ENCODE data around the gene ANKFN1. TPM values are rescaled to one million over a fixed set of nuclear protein-coding genes. Genes with fewer than 3 reads are reported as not detected.

Gene ANKFN1
- total and polyA plus RNA-seq, 2 donors from 2014 or later: 0.19 TPM; not detected in 1

DNA sequence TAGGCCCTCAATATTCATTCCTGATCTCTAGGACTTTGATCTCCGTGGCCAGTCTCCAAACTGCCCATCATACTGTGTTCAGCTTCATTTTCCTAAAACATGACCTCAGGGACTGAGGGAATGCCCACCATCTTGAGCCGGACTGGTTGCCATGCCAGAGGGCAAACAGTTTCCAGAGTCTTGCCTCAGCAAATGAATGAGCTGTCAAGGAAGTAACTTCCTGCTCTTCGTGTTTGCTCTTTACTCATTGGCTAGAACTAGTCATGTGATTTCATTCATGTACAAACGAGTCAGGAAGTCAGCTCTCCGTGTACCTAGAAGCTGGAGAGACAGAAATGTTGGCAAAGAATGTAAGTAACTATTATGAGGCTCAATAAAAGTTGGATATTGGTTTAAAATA is 50.2 kb downstream of the ANKFN1 start:
- Histone ChIP-seq H3K4me3 (ENCODE audit: low read length in 3 of 3) (no peak overlapping the region), H3K27ac (ENCODE audit: low read depth in 2 of 2, low read length in 2 of 2) (no peak overlapping the region), H3K27me3 (ENCODE audit: control insufficient read depth, insufficient read depth, low read length) (no peaks in the 10 kb centered on the region), H3K9ac (ENCODE audit: low read length in 3 of 3) (no peak overlapping the region), H3K36me3 (ENCODE audit: control insufficient read depth in 2 of 3, insufficient read depth in 3 of 3, low read length in 3 of 3) (no peaks in the 10 kb centered on the region), H3K4me1 (ENCODE audit: control insufficient read depth in 2 of 3, insufficient read depth in 2 of 3, low read depth in 1 of 3, low read length in 3 of 3) (no peaks in the 10 kb centered on the region), H3K9me3 (ENCODE audit: control insufficient read depth in 2 of 3, insufficient read depth in 1 of 3, low read length in 3 of 3) (no peaks in the 10 kb centered on the region)
- no peak for DNase-seq
- intact Hi-C loops (cut with DNase I): no loop called here
- FAIRE-seq: no peak
- TF ChIP-seq, protein P1, sequence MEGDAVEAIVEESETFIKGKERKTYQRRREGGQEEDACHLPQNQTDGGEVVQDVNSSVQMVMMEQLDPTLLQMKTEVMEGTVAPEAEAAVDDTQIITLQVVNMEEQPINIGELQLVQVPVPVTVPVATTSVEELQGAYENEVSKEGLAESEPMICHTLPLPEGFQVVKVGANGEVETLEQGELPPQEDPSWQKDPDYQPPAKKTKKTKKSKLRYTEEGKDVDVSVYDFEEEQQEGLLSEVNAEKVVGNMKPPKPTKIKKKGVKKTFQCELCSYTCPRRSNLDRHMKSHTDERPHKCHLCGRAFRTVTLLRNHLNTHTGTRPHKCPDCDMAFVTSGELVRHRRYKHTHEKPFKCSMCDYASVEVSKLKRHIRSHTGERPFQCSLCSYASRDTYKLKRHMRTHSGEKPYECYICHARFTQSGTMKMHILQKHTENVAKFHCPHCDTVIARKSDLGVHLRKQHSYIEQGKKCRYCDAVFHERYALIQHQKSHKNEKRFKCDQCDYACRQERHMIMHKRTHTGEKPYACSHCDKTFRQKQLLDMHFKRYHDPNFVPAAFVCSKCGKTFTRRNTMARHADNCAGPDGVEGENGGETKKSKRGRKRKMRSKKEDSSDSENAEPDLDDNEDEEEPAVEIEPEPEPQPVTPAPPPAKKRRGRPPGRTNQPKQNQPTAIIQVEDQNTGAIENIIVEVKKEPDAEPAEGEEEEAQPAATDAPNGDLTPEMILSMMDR (IDR thresholded peaks at IDR 0.05; ENCODE audit: borderline replicate concordance, extremely low read depth, insufficient read depth): no peak

DNA sequence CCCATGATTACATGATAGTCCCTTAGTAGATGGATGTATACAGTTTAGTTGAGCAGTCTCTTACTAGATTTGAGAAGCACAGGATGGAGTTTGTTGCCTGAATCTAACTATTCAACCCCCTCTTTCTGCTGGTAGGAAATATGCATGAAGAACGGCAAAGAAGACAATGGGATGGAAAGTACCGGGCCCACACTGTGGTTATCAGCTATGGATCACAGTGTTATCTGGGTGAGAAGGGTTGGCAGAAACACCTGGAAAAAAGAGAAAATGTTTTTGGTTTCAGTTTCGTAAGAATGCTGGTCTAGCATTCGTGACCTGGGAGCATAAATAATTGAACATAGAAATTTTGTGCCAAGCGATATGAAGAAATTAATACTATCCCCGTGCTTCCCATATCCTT is 53.1 kb downstream of the ANKFN1 start:
- Histone ChIP-seq H3K9ac (ENCODE audit: low read length in 3 of 3) (no peak overlapping the region), H3K27me3 (ENCODE audit: control insufficient read depth, insufficient read depth, low read length) (no peaks in the 10 kb centered on the region), H3K4me1 (ENCODE audit: control insufficient read depth in 2 of 3, insufficient read depth in 2 of 3, low read depth in 1 of 3, low read length in 3 of 3) (no peaks in the 10 kb centered on the region), H3K4me3 (ENCODE audit: low read length in 3 of 3) (no peak overlapping the region), H3K36me3 (ENCODE audit: control insufficient read depth in 2 of 3, insufficient read depth in 3 of 3, low read length in 3 of 3) (no peaks in the 10 kb centered on the region), H3K9me3 (ENCODE audit: control insufficient read depth in 2 of 3, insufficient read depth in 1 of 3, low read length in 3 of 3) (no peaks in the 10 kb centered on the region), H3K27ac (ENCODE audit: low read depth in 2 of 2, low read length in 2 of 2) (no peak overlapping the region)
- intact Hi-C loops (cut with DNase I): no loop called here
- FAIRE-seq (no peak), DNase-seq (no peak)
- TF ChIP-seq, protein P1 (IDR thresholded peaks at IDR 0.05; ENCODE audit: borderline replicate concordance, extremely low read depth, insufficient read depth): no peak

DNA sequence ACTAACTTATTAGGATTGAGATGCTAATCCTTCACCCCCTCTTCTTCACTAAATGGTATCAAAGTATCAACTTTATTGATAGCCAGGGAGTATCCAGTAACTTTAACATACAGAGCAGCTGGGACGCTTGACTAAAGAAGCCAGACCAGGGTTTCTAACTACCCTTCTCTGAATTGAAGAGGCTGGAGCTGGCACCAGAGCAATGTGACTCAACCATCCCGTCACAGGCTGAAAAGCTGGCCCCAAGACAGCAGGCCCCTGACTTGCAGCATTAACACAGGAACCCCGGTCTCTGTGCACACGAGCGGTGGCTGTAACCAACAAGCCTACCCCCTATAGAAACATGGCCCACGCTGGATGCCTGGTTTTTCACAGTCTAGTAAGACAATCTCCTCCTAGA is 59.8 kb downstream of the ANKFN1 start:
- H3K36me3 ChIP-seq (ENCODE audit: control insufficient read depth in 2 of 3, insufficient read depth in 3 of 3, low read length in 3 of 3): no peaks in the 10 kb centered on the region
- no peak overlapping the region for H3K27ac ChIP-seq (ENCODE audit: low read depth in 2 of 2, low read length in 2 of 2)
- H3K9ac ChIP-seq (ENCODE audit: low read length in 3 of 3): no peak overlapping the region
- no peaks in the 10 kb centered on the region for H3K27me3 ChIP-seq (ENCODE audit: control insufficient read depth, insufficient read depth, low read length)
- H3K4me1 ChIP-seq (ENCODE audit: control insufficient read depth in 2 of 3, insufficient read depth in 2 of 3, low read depth in 1 of 3, low read length in 3 of 3): no peaks in the 10 kb centered on the region
- H3K9me3 ChIP-seq (ENCODE audit: control insufficient read depth in 2 of 3, insufficient read depth in 1 of 3, low read length in 3 of 3): no peaks in the 10 kb centered on the region
- FAIRE-seq (no peak), DNase-seq (no peak)
- intact Hi-C loops (cut with DNase I): no loop called here
- TF ChIP-seq, protein P1 (IDR thresholded peaks at IDR 0.05; ENCODE audit: borderline replicate concordance, extremely low read depth, insufficient read depth): no peak
- no peak overlapping the region for H3K4me3 ChIP-seq (ENCODE audit: low read length in 3 of 3)

DNA sequence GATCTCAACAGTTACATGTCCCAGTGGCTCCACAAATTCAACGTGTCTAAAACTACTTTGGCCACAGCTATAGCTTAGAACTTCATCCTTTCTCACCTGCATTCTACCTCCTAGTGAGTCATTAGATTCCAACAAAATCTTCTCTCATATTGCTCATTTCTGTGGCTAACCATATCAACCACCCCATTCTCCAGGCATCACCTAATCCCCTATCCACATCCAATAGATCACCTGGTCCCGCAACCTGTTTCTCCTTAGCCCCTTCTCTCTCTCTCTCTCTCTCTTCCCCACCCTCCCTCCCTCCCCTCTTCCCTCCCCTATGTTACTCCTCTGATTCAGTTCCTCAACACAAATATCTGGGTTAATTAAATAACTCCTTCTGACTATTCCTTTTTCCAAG is 64.6 kb downstream of the ANKFN1 start:
- Histone ChIP-seq H3K9ac (ENCODE audit: low read length in 3 of 3) (no peak overlapping the region), H3K27ac (ENCODE audit: low read depth in 2 of 2, low read length in 2 of 2) (no peak overlapping the region), H3K9me3 (ENCODE audit: control insufficient read depth in 2 of 3, insufficient read depth in 1 of 3, low read length in 3 of 3) (no peaks in the 10 kb centered on the region), H3K4me3 (ENCODE audit: low read length in 3 of 3) (no peak overlapping the region), H3K27me3 (ENCODE audit: control insufficient read depth, insufficient read depth, low read length) (no peaks in the 10 kb centered on the region), H3K36me3 (ENCODE audit: control insufficient read depth in 2 of 3, insufficient read depth in 3 of 3, low read length in 3 of 3) (no peaks in the 10 kb centered on the region), H3K4me1 (ENCODE audit: control insufficient read depth in 2 of 3, insufficient read depth in 2 of 3, low read depth in 1 of 3, low read length in 3 of 3) (no peaks in the 10 kb centered on the region)
- no peak for DNase-seq
- intact Hi-C loops (cut with DNase I): no loop called here
- no peak for FAIRE-seq
- TF ChIP-seq, protein P1 (IDR thresholded peaks at IDR 0.05; ENCODE audit: borderline replicate concordance, extremely low read depth, insufficient read depth): no peak

Measured in kidney (tissue), 14 donors.